HG03280 (cell line): Measurements from ENCODE around the gene TBC1D9.

Experiments used
- ATAC-seq: cut with Tn5 transposase; IDR thresholded peaks from one replicate; pipeline ENCODE4 v1.9.1; 2021; ENCODE audit warnings: mild to moderate bottlenecking, moderate library complexity; ENCODE audit not compliant: unreplicated experiment

Gene TBC1D9

DNA sequence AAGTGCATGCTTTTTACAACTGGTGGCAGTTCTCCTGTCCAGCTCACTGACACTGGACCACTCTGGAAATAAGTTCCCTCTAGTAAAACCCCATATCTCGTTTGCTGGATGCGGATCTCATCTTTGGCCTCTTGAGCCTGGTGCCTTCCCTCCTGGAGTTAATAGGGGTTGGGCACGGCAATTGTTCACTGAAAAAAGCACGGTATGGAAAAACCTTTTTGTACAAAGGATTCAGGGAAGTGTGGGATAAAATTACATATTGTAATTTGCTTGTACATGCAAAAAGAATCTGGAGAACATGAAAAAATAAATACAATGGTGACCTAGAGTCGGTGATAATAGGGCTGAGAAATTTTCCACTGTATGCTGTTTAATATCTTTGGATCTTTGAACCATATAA lies 30.6 kb downstream of the TBC1D9 start:
- no peak for ATAC-seq

DNA sequence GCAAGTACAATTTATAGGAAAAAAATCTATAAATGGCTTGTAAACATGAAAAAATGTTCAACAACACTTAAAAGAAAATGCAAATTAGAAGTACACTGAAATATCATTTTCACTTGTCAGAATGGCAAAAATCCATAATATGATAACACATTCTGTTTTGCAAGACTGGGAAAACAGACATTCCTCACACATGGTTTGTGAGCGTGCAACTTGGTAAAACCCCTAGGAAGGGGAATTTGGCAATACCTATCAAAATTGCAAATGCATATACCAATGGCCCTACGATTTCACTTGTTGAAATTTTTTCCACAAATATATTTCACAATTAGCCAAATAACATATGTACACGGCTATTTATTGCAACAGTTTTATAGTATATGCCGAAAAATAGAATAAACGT lies 31.4 kb downstream of the TBC1D9 start:
- no peak for ATAC-seq

DNA sequence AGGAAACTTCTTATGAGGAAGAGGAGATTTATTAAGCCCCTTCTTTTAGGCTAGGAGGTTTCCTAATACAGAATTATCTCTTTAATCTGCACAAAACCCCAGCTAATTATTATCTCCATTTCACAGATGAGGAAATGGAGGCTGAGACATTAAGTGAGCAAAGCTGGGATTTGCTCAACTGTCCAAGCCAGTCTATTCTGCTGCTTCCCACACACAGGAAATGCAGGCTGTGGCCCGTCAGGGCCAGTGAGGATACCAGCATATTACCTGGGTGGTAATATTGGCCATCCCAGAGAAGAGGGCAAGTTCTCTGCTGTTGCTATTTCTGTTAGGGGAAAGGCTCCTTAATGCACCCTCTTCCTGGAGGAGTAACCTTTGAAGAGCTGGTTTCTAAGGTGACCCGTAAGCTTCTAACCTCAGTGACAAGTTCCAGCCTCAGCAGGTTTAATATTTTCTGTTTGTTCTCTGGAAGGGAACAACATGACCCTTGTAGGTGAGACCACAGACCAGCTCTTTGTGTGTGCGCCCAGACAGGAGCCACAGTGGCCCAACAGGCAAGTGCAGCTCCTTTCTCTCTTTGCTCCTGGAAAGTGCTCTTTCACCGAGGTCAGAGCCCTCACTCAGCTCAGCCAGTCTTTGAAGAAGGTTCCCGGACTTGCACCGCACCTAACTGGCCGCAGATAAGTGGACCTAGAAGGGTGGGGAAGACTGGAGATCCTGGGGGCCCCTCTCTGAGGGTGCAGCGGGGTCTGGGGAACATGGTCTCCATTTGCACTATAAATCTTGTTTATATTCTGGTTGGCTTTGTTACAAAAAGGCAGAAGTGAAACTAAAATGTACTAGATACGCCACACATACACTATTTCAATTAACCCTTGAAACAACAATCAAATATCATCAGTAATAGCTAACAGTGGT lies 35.5 kb downstream of the TBC1D9 start:
- ATAC-seq: peak; percentile 59

DNA sequence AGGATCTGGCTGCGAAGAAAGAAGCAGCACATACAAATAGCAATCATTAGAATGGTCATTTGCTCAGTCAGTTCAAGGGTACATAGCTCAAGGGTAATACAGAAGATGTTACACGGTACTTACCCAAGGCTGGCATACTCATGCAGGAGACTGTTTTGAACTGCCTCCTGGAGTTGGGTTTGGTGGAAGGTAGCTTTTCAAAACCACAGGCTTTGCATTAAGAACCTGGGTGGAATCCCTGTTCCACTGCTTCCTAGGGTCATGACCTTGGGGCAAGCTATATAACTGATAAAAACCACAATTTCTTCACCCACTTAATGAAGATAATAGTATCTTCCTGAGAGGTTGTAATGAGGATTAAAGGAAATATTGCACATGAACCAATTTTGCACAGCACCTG lies 36.5 kb downstream of the TBC1D9 start:
- ATAC-seq: peak; percentile 49

DNA sequence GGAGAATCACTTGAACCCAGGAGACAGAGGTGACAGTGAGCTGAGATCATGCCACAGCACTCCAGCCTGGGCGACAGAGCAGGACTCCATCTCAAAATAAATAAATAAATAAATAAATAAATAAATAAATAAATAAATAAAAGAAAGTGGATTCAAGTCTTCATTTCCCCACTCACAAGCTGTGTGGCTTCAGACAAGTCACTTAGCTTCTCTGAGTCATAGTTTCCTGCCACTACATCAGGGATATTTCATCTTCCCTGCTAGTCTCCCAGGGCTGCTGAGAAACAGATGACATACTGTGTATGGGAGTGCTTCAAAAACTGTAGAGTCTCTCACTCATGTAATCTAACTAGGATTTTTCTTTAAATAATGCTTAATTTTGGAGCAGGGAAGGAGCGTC lies 37.2 kb downstream of the TBC1D9 start:
- no peak for ATAC-seq

DNA sequence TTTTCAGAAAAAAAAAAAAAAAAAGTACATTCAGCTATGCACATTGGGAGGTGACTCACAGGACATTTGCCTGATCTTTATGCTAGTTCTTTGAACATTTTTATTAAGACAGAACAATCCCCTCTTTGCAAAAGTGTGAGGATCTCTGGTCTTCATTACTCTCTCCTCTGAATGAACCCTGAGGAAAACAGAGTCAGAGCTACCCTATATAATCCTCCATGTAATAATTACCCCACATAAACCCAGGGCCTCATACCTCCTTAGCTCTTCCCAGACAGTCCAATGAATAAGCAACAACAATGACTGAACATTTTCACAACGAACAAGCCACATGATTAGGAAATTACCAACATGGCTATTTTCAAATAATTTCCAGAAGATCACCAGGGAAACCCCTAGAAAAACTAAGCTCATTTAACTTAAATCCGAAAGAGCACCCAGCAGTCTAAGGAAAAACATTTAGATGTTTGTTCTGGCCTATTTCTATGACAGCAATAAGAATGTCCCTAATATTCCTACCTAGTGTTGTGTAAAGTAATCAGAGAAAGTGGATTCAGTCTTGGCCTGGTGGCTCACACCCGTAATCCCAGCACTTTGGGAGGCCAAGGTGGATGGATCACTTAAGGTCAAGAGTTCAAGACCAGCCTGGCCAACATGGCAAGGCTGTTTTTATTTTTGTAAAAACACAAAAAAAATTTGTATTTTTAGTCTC lies 37.8 kb downstream of the TBC1D9 start:
- ATAC-seq: no peak

DNA sequence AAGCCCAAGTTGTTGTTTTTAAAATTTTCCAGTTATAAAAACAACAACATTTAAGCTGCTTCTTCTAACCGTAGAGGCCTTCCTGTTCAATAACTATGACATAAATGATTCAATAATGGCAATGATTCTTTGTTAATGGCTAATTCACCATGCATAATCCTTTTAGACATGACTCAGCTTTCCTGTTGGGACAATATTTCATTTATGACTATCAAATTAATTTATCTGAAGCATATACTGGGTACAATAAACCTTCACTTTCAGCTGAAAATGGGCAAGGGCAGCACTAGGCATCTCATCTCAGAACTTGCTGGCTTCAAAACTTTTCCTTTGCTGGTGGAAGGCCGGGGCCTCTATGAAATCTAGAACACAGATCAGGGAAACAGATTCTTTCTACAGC lies 38.9 kb downstream of the TBC1D9 start:
- no peak for ATAC-seq

DNA sequence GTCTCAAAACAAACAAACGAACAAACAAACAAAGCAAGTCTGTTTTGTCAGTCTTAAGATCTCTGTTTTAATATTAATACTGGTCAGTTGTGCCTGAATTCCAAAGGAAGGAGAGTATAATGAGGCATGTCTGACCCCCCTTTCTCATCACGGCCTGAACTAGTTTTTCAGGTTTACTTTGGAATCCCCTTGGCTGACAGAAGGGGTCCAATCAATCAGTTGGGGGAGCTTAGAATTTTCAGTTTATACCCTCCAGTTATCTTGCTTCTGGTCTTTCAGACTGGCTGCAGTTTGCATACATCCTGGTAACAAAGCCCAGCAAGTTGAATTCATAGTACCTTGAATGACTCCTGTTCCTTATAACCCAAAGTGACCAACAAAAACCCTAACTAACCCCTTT lies 41.1 kb downstream of the TBC1D9 start:
- no peak for ATAC-seq

DNA sequence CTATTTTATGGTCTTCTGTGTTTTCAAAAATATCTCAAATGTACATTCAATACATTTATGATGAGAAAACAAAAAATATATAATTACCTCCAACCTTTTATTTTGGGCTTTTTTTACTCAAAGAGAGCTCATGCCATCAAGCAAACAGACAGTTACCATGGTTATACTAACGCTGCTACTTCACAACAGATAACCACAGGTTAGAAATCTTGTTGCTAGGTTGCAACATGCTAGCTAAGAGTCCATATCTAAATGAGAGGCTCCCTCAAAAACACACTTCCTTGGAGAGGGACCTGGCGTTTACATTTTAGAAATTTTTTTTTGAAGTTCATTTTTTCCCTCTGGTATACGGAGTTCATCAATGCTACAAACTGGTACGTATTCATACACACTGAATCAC lies 44.3 kb downstream of the TBC1D9 start:
- ATAC-seq: no peak

DNA sequence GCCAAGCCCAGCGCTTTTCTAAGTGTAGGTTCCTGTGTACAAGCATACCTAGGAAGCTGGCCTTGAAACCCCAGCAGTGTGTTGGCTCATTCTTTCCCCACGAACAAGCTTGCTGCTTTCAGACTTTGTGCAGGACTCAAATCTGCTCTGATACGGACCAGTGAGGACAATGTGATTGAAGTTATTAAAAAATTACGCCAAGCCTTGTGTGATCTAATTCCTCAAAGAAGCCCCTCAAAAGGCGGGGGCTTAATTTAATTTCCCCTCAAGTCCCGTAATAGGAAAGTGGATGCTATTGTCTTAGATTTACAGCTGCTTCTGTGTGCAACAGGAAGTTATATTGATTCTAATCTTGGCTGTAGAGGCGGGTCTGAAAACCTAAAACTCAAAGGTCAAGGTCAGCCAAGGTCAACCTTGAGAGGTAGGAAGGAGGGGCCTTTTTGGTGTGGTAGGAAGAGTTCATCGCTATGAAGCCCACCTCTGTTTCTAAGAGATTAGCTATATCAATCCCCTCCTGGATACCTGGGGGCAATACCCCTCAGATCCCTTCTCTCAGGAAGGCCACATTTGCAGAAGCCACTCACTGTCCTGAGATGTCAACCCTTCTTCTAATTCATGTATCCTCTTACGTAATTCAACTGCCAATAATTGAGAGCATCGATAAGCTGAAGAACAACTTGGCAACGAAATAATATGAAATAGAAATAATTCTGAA lies 45.1 kb downstream of the TBC1D9 start:
- ATAC-seq: no peak

DNA sequence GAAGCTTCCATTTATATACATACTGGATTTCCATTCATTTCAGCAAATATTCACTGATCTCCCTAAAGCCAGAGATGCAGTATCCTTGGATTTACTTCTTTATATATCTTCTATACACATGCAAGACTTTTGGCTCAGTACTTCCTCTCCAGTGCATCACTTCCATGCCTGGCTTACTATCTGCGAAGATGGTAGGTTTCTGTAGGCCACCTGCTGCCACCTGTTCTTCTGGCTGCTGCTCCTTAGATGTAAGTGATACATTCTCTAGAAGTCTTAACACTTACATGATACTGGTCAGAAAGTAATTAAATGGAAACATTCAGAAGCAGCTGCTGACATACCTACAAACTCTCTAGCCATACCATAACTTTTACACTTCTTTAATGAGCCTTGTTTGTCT lies 48.9 kb downstream of the TBC1D9 start:
- ATAC-seq: no peak

DNA sequence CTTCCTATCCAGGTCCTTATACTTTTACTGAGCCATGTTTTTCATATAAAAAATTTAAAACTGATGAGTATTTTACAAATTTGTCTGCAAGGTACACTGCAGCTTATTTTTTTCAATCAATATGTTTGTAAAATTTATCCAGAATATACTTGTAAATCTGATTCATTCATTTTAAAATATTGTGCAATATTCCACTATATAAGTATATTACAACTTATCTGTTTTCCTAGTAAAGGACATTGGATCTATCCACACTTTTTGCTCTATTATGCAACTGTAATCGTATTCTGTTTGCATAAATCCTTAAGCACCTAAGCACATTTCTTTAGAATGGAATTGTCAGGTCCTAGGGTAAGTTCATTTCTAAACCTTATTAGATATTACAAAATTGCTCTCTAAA lies 49.5 kb downstream of the TBC1D9 start:
- ATAC-seq: no peak

DNA sequence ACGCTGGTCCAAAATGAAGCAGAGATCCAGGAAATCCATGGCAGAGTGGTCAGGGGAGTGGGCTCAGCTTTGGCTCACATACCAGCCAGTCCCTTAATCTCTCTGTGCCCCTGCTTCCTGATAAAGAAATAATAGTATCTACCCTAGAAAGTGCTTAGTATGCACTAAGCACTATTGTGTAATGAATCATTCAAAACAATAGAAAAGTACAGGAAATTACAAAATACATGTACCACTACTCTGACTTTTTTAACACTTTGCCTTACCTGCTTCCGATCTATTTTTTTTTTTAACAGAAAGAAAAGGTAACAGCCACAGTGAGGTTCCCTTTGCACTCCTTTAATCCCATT lies 49.9 kb downstream of the TBC1D9 start:
- ATAC-seq: no peak

DNA sequence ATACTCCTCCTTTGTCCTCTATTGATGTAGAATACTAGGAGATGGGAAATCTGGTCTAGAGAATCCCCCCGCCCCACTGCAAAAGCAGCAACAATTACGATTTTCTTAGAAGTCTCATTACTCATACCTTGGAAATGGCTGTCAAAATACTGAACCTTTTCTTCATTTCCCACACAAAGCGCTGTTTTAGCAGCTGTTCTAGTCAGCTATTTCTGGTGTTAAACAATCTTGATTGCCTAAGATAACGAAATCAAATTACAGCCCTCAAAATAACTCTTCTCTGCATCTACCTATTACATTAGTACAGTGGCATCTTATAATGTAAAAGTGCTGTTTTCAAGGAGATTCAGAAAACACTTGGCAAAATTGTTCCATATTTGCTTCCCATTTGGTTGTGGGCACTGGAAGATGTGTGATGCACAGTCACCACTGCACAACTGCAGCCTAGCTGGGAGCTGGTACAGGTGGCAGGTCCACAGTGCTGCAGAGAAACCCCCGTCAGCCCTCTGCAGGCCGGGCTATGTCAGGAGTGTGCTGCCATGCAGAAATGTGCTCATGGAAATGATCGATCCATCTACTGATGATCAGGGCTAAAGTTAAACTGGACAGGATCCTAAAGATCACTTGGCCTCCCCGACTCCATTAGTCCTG lies 50.4 kb downstream of the TBC1D9 start:
- no peak for ATAC-seq

DNA sequence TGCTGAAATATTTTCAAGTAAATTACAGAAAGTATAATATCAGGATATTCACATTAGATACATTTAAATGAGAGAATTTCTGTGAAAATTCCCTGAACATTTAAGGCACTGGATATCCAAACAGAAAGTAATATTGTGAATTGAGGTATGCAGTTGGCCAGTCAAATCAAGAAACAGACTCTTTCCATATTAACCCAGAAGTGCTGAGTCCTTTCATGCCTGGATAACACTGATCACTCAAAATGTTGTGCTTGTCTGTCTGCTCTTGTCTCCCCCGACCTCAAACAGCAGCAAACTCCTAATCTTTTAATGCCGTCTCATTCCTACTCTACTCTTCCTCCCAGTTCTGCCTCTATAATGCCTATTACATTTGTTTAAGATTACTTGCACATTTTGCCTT lies 51.2 kb downstream of the TBC1D9 start:
- no peak for ATAC-seq

DNA sequence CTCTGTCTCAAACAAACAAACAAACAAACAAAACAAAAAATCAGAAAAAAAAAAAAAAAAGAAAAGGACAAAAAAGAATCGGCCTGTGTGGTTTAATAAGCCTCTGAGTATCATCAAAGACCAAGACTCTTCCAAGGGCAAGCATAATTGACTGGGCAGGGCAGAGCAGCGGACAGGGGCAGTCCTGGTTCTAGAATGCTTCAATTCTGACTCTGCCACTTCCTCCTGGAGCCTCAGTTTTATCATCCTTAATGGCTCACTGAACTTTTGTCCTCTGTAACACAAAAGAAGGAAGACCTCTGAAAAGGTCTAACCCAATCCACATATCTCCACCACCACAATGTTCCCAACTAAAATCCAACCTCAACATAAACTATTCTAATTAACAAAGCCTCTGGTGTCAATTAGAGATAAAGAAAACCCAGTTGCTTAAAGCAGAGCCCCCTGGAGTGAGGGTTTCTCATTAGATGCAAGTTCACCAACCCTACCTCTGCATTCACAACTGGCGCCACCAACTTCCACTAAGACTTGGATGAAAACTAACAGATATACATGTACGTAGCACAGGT lies 51.7 kb downstream of the TBC1D9 start:
- ATAC-seq: no peak

DNA sequence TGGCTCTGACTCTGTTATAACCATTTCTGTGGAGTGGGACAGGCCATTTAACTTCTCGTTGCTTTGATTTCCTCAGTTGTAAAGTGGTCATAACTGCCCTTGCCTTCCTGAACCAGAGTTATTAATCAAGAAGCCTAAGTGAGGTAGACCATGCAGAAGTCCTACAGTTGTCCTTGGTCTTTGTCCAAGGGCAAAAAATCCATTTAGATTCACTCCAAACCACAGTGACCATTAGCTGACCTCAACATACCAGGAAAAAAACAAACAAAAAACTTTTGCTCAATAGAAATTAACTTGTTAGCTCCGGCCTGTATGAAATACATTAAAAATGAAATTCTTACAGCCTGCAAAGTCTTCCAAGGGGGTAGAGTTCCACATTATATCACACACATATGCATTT lies 52.7 kb downstream of the TBC1D9 start:
- ATAC-seq: no peak

DNA sequence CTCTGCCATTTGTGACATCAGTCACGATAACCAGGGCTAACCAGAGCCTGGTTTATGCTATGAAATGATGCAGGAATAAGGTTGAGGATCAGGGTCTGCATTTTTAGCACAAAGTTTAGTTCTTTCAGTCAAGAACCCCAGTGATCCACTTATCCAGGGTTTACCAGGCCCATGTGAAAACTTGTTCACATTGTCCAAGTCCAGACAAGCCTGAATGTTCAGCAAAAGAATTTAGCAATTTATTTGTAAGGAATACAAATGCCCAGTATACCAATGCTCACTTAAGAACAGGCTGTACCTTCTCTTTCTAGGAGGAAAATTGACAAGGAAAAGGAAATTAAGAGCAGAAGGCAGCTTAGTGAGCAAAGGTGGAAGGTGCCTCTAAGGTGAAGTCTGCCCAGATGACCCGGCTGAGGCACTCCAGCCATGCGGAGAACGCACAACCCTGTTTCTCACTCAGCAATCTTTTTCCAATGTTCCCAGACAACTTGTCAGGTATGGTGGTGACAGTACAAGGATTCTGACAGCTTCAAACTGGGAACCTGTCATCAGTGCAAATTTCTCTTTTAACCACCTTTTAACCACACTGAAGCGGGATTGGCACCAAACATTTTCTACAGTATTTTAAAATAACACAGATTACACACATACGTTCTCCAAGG lies 54.0 kb downstream of the TBC1D9 start:
- no peak for ATAC-seq

DNA sequence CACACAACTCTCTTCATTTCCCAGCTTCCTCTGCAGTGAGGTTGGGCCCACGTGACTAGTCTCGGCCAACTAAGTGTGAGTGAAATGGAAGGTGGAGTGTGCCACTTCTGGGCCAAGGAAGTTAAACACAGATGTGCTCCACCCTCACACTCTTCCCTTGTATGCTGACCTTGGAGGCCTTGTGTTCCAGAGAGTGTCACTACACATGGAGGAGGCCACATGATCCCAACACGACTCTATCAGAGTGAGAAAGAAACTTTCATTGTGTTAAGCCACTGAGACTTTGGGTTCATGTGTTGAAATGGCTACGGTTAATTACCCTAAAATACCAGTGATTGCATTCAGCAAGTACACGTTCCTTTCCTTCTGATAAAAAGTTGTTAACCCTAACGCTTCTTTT lies 55.1 kb downstream of the TBC1D9 start:
- no peak for ATAC-seq
